Measurements from ENCODE around the gene MSI1. TPM values are rescaled to one million over a fixed set of nuclear protein-coding genes. Genes with fewer than 3 reads are reported as not detected.
A peak's percentile ranks its signal among the peaks of the same experiment; 100 is the strongest.

The MSI1 gene
- total and polyA plus RNA-seq, 2 of the 13 experiments (the other 11 are each of a cell fraction or from before 2014, with no cell fraction given) = 0.09 to 0.46 TPM

- no peak overlapping the region; a peak in 1 of 6 replicates for H3K4me3 ChIP-seq (replicated peaks in 1 of 3; ENCODE audit: insufficient read depth in 1 of 3, low read depth in 2 of 3, low read length in 3 of 3)
- H2AFZ ChIP-seq (ENCODE audit: low read length) = no peak overlapping the region
- H3K27me3 ChIP-seq (ENCODE audit: control insufficient read depth in 1 of 2, insufficient read depth in 2 of 2, low read length in 2 of 2) = peaks cover 9 to 43% of the 10 kb centered on the region in 2 experiments; a peak in 4 of 5 replicates
- TF ChIP-seq ZNF24 (IDR thresholded peaks at IDR 0.05) (no peak), HIVEP1 (CRISPR knock-in tag; IDR thresholded peaks at IDR 0.05) (no peak), FOSL2 (CRISPR knock-in tag; IDR thresholded peaks at IDR 0.05) (no peak), SP5 (CRISPR knock-in tag; IDR thresholded peaks at IDR 0.05; ENCODE audit: borderline replicate concordance, low read depth) (no peak), EZH2 (conservative IDR thresholded peaks at IDR 0.05; ENCODE audit: low read depth, low read length) (peak; percentile 46; the same call in 1 of the 2 replicates), TRAFD1 (CRISPR knock-in tag; IDR thresholded peaks at IDR 0.05; ENCODE audit: borderline replicate concordance) (no peak), SMC3 (IDR thresholded peaks at IDR 0.05; ENCODE audit: low read length) (no peak), ZFP91 (CRISPR knock-in tag; IDR thresholded peaks at IDR 0.05; ENCODE audit: borderline replicate concordance) (no peak)
- TF ChIP-seq, protein P1, sequence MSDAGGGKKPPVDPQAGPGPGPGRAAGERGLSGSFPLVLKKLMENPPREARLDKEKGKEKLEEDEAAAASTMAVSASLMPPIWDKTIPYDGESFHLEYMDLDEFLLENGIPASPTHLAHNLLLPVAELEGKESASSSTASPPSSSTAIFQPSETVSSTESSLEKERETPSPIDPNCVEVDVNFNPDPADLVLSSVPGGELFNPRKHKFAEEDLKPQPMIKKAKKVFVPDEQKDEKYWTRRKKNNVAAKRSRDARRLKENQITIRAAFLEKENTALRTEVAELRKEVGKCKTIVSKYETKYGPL (CRISPR knock-in tag; IDR thresholded peaks at IDR 0.05) = no peak
- TF ChIP-seq, protein P2, sequence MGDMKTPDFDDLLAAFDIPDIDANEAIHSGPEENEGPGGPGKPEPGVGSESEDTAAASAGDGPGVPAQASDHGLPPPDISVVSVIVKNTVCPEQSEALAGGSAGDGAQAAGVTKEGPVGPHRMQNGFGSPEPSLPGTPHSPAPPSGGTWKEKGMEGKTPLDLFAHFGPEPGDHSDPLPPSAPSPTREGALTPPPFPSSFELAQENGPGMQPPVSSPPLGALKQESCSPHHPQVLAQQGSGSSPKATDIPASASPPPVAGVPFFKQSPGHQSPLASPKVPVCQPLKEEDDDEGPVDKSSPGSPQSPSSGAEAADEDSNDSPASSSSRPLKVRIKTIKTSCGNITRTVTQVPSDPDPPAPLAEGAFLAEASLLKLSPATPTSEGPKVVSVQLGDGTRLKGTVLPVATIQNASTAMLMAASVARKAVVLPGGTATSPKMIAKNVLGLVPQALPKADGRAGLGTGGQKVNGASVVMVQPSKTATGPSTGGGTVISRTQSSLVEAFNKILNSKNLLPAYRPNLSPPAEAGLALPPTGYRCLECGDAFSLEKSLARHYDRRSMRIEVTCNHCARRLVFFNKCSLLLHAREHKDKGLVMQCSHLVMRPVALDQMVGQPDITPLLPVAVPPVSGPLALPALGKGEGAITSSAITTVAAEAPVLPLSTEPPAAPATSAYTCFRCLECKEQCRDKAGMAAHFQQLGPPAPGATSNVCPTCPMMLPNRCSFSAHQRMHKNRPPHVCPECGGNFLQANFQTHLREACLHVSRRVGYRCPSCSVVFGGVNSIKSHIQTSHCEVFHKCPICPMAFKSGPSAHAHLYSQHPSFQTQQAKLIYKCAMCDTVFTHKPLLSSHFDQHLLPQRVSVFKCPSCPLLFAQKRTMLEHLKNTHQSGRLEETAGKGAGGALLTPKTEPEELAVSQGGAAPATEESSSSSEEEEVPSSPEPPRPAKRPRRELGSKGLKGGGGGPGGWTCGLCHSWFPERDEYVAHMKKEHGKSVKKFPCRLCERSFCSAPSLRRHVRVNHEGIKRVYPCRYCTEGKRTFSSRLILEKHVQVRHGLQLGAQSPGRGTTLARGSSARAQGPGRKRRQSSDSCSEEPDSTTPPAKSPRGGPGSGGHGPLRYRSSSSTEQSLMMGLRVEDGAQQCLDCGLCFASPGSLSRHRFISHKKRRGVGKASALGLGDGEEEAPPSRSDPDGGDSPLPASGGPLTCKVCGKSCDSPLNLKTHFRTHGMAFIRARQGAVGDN (CRISPR knock-in tag; IDR thresholded peaks at IDR 0.05) = no peak
- TF ChIP-seq, protein P3, sequence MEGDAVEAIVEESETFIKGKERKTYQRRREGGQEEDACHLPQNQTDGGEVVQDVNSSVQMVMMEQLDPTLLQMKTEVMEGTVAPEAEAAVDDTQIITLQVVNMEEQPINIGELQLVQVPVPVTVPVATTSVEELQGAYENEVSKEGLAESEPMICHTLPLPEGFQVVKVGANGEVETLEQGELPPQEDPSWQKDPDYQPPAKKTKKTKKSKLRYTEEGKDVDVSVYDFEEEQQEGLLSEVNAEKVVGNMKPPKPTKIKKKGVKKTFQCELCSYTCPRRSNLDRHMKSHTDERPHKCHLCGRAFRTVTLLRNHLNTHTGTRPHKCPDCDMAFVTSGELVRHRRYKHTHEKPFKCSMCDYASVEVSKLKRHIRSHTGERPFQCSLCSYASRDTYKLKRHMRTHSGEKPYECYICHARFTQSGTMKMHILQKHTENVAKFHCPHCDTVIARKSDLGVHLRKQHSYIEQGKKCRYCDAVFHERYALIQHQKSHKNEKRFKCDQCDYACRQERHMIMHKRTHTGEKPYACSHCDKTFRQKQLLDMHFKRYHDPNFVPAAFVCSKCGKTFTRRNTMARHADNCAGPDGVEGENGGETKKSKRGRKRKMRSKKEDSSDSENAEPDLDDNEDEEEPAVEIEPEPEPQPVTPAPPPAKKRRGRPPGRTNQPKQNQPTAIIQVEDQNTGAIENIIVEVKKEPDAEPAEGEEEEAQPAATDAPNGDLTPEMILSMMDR (CRISPR knock-in tag; IDR thresholded peaks at IDR 0.05) = peak; percentile 56
- intact Hi-C loops (cut with micrococcal nuclease; ENCODE audit: unreplicated experiment) = loop anchor here (5.0 kb wide), 1 partner anchor 40 kb away; the partner anchor contains the start of gene PLA2G1B
- ATAC-seq = no peak
- no peak overlapping the region for H3K9ac ChIP-seq (ENCODE audit: insufficient read depth, low read depth, low read length)
- CTCF ChIA-PET (ENCODE audit: low intra/inter-chr PET ratio, low total read pairs) = interaction anchor here (0.7 kb wide), 1 partner anchor 11 kb away, joined by 3 read pairs; no protein-coding TSS in a partner anchor
- in situ Hi-C loops (cut with HindIII; ENCODE audit: extremely low pct_ligation_motif_present, low pct_unique_long_range_greater_than_20kb) = no loop called here
- no peaks in the 10 kb centered on the region for H3K79me2 ChIP-seq (ENCODE audit: insufficient read depth, low read length)
- H3K4me1 ChIP-seq (ENCODE audit: insufficient read depth, low read length) = peaks cover 40% of the 10 kb centered on the region
- no peaks in the 10 kb centered on the region for H3K36me3 ChIP-seq (replicated peaks in 1 of 2; ENCODE audit: control insufficient read depth in 1 of 2, insufficient read depth in 2 of 2, low read length in 2 of 2)
- POLR2A ChIA-PET = interaction anchor here (0.9 to 1.5 kb wide), 2 partner anchors 46 to 70 kb away, joined by 3 to 8 read pairs; partner anchors contain the start of gene COX6A1
- H4K20me1 ChIP-seq (ENCODE audit: insufficient read depth, low read length) = no peaks in the 10 kb centered on the region
- no TSS peak for BruUV-seq (replicated peaks)
- H3K27ac ChIP-seq (ENCODE audit: extremely low read length, insufficient read depth, low read length) = no peak overlapping the region
- 40% methylated on average over 9 of the region's 10 CpGs for WGBS (ENCODE audit: low lambda C conversion rate)
- no peaks in the 10 kb centered on the region for H3K9me3 ChIP-seq (ENCODE audit: low read length)
- DNase-seq (ENCODE audit: low spot score) = no peak
- FAIRE-seq = no peak
- peak overlapping the region; percentile 16; the same call in 1 of the 2 replicates for H3K4me2 ChIP-seq (ENCODE audit: low read depth, low read length)
Observed at GRCh38 chr12:120367233-120367923, 1.6 kb downstream of the MSI1 start.
